Hematopoietic multipotent progenitor cell treated with erythropoietin and hydrocortisone succinate and interleukin-3 and kit ligand, for 6 days (in vitro differentiated cells): ENCODE measurements around the gene RIT2.

Experiments
- DNase-seq: peaks from one replicate; pipeline ENCODE4 v3.0.0-alpha.2; 2015

The RIT2 gene

GRCh38 chr18:43079422-43079821 lies 36.1 kb downstream of the RIT2 start:
- DNase-seq, result no peak

GRCh38 chr18:43078478-43079092 lies 36.9 kb downstream of the RIT2 start:
- DNase-seq, result no peak

DNA sequence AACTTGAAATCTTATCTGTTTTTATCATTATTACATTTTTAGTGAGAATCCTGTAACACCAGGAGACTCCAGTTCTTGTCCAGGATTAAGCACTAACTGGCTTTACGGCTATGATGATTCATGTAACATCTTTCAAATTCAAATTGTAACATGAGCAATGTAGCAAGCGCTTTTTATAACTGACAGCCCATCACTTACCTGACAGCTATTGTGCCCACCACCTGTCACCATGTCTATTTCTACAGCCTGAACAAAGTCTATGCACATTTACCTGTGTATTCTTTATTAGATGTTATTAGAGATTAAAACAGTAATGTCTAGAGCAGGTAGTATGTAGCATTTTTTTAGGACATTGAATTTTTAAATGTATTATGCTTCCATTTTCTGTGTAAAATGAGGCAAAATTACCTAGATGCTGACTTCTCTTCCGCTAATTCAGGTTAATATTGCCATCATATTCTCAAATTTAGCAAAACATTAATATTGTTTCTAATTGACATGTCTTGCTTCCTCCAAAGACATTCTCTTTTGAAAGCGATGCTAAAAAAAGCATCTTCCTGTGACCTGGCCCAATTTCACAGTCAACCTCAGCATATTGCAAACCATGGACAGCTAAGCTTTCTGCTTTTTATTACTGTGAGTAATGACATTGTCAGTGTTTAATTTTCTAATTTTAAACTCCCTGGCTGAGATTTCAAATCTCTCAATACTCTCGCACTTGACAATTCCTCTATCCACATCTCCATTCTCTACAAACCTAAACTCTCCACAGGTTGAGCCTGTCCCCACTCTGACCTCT lies 37.8 kb downstream of the RIT2 start:
- no peak for DNase-seq

GRCh38 chr18:43073771-43074170 lies 41.7 kb downstream of the RIT2 start:
- DNase-seq, result no peak

- no peak for DNase-seq
Observed at GRCh38 chr18:43068781-43069180, 46.7 kb downstream of the RIT2 start.

GRCh38 chr18:43067570-43067969 lies 47.9 kb downstream of the RIT2 start:
- DNase-seq, result no peak

GRCh38 chr18:43061816-43062215 lies 53.7 kb downstream of the RIT2 start:
- DNase-seq, result no peak

- DNase-seq, result no peak
Observed at GRCh38 chr18:43061318-43061717, 54.2 kb downstream of the RIT2 start.

- no peak for DNase-seq
Observed at GRCh38 chr18:43060020-43060419, 55.5 kb downstream of the RIT2 start.

DNA sequence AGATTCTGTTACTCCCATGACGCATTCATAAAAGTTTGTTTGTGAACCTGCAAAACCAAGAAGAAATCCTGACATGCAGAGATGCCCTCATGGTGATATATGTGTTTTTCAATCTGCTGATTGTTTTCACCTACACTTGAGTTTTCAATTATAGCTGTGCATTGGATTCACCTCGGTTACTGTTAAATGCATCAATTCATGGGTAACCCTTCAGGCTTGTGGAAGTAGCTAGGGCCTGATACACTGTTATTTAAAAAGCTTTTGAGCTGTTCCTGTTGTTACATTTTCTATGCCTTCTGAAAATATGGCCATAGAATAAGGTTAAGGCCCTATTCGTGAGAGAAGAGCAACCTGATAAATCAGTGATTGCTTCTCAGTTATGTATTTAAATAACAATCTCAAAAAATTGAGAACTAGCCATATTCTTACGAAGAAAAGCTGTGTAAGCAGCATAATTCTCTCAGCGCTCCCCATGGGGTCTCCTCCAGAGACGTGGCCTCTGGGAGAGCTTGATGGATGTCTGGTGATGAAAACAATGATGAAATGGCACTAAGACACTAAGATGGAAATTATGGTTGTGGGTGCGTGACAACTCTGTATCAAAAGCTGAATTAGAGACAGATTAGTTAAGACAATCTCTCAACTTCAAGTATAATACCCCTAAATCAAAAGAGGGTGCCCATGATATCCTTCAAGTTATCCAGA lies 60.5 kb downstream of the RIT2 start:
- DNase-seq, result no peak

DNA sequence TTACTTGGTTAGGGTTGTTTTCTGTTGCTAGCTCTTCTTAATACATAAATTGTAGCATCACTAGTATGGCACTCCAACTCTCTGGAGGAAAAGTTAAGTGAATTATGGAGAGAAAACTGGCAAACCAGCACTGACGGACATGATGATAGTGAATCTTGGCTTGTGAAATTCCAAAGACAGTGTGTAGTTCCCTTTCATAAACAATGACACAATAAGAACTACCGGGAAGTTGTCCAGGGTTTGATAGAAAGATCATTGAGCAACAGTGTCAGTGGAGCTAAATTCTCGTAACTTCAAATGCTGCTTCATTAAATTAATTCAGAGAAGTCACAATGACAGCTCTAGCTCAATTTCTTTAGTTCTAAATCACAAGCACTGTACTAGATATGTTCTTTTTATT lies 66.5 kb downstream of the RIT2 start:
- DNase-seq, result no peak

DNA sequence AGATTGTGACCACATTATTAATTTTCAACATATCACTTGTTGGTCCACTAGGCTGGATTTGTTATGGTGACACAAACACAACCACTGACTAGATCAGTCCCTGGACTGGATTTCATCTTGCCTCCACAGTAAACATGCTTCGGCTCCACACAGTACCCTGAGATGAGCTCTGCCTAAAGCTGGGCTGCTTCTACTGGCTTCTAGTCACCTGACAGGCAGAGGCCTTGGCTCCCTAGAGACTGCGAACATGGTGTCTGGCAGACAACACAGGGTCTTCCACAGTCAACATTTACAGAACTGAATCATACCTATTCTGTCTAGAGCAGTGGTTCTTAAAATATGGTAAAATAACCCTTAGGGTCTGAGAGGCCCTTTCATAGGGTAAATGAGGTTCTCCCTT lies 69.2 kb downstream of the RIT2 start:
- no peak for DNase-seq

DNA sequence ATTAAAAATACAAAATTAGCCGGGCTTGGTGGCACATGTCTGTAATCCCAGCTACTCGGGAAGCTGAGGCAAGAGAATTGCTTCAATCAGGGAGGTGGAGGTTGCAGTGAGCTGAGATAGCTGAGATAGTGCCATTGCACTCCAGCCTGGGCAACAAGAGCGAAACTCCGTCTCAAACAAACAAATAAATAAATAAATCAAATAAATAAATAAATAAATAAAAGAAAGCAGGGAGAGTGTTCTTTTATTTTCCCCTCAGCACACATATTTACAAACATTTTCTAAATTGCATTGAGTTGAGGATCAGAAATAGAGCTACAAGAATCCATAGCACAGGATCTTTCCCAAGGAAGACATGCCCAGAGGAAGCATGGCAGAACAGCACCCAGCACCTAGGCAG lies 71.9 kb downstream of the RIT2 start:
- DNase-seq, result no peak

DNA sequence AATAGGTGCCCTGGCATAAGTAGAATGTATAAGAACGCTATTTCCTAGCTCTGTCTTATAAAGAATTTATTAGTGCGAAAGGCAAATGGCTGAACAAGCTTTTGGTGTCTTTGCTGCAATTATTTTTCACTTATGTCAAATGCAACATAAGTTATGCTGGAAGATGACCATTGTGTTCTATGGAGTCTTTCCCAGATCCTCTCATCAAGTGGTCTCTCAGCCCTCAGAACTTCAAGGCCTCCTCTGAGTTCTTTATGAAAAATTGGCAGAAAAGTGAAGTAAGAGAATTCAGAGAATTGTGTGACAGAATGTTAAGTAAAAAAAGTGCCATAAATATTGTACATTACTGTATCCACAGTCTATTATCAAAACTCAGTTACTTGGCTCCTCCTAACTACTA lies 75.2 kb downstream of the RIT2 start:
- DNase-seq, result no peak

- DNase-seq, result no peak
Observed at GRCh38 chr18:43034683-43035500, 80.6 kb downstream of the RIT2 start.

GRCh38 chr18:43031169-43031568 lies 84.3 kb downstream of the RIT2 start:
- no peak for DNase-seq

GRCh38 chr18:43029414-43029813 lies 86.1 kb downstream of the RIT2 start:
- no peak for DNase-seq

DNA sequence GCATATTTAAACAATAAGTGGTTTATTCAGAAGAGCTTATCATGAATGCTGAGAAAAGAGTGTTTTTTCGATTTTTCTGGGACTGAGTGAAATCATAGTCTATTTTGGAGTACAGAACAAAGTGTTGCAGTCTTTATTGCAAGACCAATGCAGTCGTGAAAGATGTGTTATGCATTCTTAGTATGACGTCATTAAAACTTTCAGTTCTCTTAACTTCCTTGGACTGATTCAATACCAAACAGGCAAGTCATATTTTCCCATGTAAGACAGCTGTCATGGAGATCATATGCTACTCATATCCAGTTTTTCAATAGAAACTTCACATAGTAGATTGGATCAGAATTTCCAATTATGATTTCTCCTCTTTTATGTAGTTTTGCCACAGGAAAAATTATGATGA lies 92.6 kb downstream of the RIT2 start:
- no peak for DNase-seq

DNA sequence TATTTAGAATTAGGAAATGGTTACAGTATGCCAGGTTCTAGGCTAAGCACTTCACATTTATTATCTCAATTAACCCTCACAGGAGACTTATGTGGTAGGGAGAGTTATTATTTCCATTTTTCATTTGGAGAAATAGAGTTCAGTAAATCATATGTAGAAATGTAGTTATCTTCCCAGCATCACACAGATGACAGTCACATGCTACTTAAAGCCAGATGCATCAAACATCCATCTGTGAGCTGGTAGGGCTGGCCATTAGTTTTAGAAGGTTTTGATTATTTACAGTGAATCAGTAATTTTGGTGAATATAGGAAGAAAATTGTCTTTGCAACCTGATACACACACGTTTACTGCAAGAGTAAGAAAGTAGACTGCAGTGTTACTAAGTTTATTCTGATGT lies 97.9 kb downstream of the RIT2 start:
- no peak for DNase-seq

DNA sequence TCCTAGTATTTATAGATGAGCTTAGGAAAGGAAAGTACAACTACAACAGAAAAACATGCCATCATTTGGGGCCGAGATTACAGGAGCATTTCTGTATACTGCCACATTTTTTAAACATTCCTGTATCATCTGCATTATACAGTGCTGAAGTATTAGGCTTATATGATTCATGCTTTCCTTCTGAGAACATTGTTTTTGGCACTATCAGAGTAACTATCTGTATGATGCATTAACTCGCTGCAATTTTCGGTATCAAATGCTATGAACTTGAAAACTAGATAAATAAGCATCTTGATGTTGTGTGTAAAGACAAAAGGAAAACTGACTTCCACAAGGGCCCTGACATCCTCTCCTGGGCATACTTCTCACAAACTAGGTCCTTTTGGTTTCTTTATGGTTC lies 102.0 kb downstream of the RIT2 start:
- no peak for DNase-seq

- no peak for DNase-seq
Observed at GRCh38 chr18:43012951-43013350, 102.5 kb downstream of the RIT2 start.

- no peak for DNase-seq
Observed at GRCh38 chr18:43010611-43011010, 104.9 kb downstream of the RIT2 start.

GRCh38 chr18:43009674-43010073 lies 105.8 kb downstream of the RIT2 start:
- no peak for DNase-seq
